Gastroesophageal sphincter (tissue), 4 donors: ENCODE data around the gene BARD1. TPM values are rescaled to one million over a fixed set of nuclear protein-coding genes. Genes with fewer than 3 reads are reported as not detected.
"Not testable (repeated sequence)": the region's sequence is repeated elsewhere in the genome, so short reads cannot be mapped to it uniquely, and the experiment has no call there.

Experiments
- ATAC-seq: fragments of 150-250 bp; one replicate; pipeline ENCODE4 v1.9.1; 2016; ENCODE audit warnings: mild to moderate bottlenecking, moderate library complexity
- H3K27ac ChIP-seq, 4 donors: fragments of 200-600 bp; sonication (generic) in 3 of 4; 1 replicate in 3 of 4; 2 replicates in 1 of 4; pipeline ENCODE4 v1.5.1; 2016 to 2019
- H3K27me3 ChIP-seq: fragments of 200-600 bp; sonication (generic); one replicate; pipeline ENCODE4 v1.5.1; 2019
- H3K36me3 ChIP-seq, 2 donors: fragments of 200-600 bp; sonication (generic); one replicate each; pipeline ENCODE4 v1.5.1; 2019; ENCODE audit warnings: control low read depth in 1 of 2
- H3K4me1 ChIP-seq, 3 donors: fragments of 200-600 bp; sonication (generic); 1 replicate in 2 of 3; 2 replicates in 1 of 3; pipeline ENCODE4 v1.5.1; 2016 to 2019; ENCODE audit warnings: control low read depth in 2 of 3
- H3K4me3 ChIP-seq, 2 donors: fragments of 200-600 bp; sonication (generic); one replicate each; pipeline ENCODE4 v1.5.1; 2019; ENCODE audit warnings: mild to moderate bottlenecking in 1 of 2, moderate library complexity in 1 of 2
- H3K9me3 ChIP-seq, 3 donors: fragments of 200-600 bp; sonication (generic); one replicate each; pipeline ENCODE4 v1.5.1; 2017 to 2019; ENCODE audit warnings: control low read depth in 2 of 3
- CTCF ChIP-seq, 4 experiments: fragments of 200-600 bp in 2 of 4; fragments of 450-650 bp in 2 of 4; sonication (generic) in 1 of 4; IDR thresholded peaks; one replicate each; pipeline ENCODE4 v1.5.1; 2017 to 2019; ENCODE audit warnings: antibody characterized with exemption in 4 of 4, mild to moderate bottlenecking in 2 of 4, moderate library complexity in 2 of 4
- EP300 ChIP-seq: sonication (generic); formaldehyde crosslinking; IDR thresholded peaks from one replicate; pipeline ENCODE4 v1.6.1; 2017; ENCODE audit warnings: antibody characterized with exemption, mild to moderate bottlenecking
- POLR2A ChIP-seq, 2 donors: fragments of 450-650 bp; IDR thresholded peaks; one replicate each; pipeline ENCODE4 v1.6.1; 2017; ENCODE audit warnings: antibody characterized with exemption in 2 of 2, mild to moderate bottlenecking in 2 of 2, moderate library complexity in 1 of 2
- POLR2AphosphoS5 ChIP-seq: sonication (generic); formaldehyde crosslinking; IDR thresholded peaks from one replicate; pipeline ENCODE4 v1.6.1; 2017; ENCODE audit warnings: antibody characterized with exemption
- WGBS, 2 donors: methylation state at CpG; one replicate each; pipeline ENCODE4 v1.1.5; 2018; ENCODE audit warnings: low coverage in 1 of 2; 5-methylcytosine and 5-hydroxymethylcytosine counted together
- small RNA-seq, 4 donors: library from RNA; depleted of rRNA; stranded (forward); fragments of <200 nt; gene quantifications; one replicate each; pipeline ENCODE3, GENCODE V24; 2016
- total RNA-seq, 4 donors: library from RNA; depleted of rRNA; stranded (reverse); fragments of >200 nt; gene quantifications; one replicate each; pipeline ENCODE4 v1.1.0, GENCODE V29; 2016

The BARD1 gene
- total RNA-seq, 4 donors from 2014 or later: 13.9 to 52.9 (median 20.1) TPM

- no peak overlapping the region for H3K27ac ChIP-seq
- no peak for ATAC-seq
- H3K36me3 ChIP-seq: no peaks in the 10 kb centered on the region
- 85% methylated on average over 1 of the region's 1 CpG; no CpG with 5 or more reads in 1 of the 2 donors for WGBS, 2 donors
- H3K4me3 ChIP-seq: no peak overlapping the region
- TF ChIP-seq POLR2A (IDR thresholded peaks at IDR 0.05) (no peak), EP300 (no peak), CTCF (IDR thresholded peaks at IDR 0.05) (no peak), POLR2AphosphoS5 (no peak)
- no peaks in the 10 kb centered on the region for H3K27me3 ChIP-seq
- H3K4me1 ChIP-seq: no peaks in the 10 kb centered on the region
- H3K9me3 ChIP-seq: peaks cover 0 to 5% (median 0%) of the 10 kb centered on the region in 3 donors
These were observed 113.7 kb downstream of the BARD1 start for GRCh38 chr2:214695789-214696188.

GRCh38 chr2:214683557-214683956 lies 125.9 kb downstream of the BARD1 start:
- WGBS, 2 donors: 0 to 21% methylated on average over 1 to 5 of the region's 12 CpGs
- ATAC-seq, H3K9me3 ChIP-seq, H3K4me1 ChIP-seq, H3K36me3 ChIP-seq, H3K27me3 ChIP-seq, H3K27ac ChIP-seq, H3K4me3 ChIP-seq: not testable (repeated sequence)

- no peaks in the 10 kb centered on the region for H3K27me3 ChIP-seq
- no peaks in the 10 kb centered on the region for H3K36me3 ChIP-seq
- no peak overlapping the region for H3K4me3 ChIP-seq
- H3K4me1 ChIP-seq: no peaks in the 10 kb centered on the region
- no peak for TF ChIP-seq CTCF (IDR thresholded peaks at IDR 0.05)
- no peak for TF ChIP-seq POLR2AphosphoS5
- TF ChIP-seq EP300: no peak
- no peak for TF ChIP-seq POLR2A (IDR thresholded peaks at IDR 0.05)
- no peak overlapping the region for H3K27ac ChIP-seq
- no peak for ATAC-seq
- no peaks in the 10 kb centered on the region for H3K9me3 ChIP-seq
- WGBS, 2 donors: 75 to 100% methylated on average over 1 of the region's 1 CpG
These were observed 129.7 kb downstream of the BARD1 start for GRCh38 chr2:214679736-214680135.

GRCh38 chr2:214676421-214677089 lies 132.9 kb downstream of the BARD1 start:
- no peaks in the 10 kb centered on the region for H3K36me3 ChIP-seq
- TF ChIP-seq CTCF (IDR thresholded peaks at IDR 0.05) (no peak), EP300 (no peak), POLR2A (IDR thresholded peaks at IDR 0.05) (no peak), POLR2AphosphoS5 (no peak)

More at GRCh38 chr2:214676421-214677089, 132.9 kb downstream of the BARD1 start:
- no peak for ATAC-seq
- no peak overlapping the region for H3K4me3 ChIP-seq
- no peaks in the 10 kb centered on the region for H3K27me3 ChIP-seq
- no peaks in the 10 kb centered on the region for H3K9me3 ChIP-seq
- H3K27ac ChIP-seq: no peak overlapping the region
- no peaks in the 10 kb centered on the region for H3K4me1 ChIP-seq
- 89 to 95% methylated on average over 5 of the region's 5 CpGs for WGBS, 2 donors

Small RNAs within 50 kb of the gene (small RNA-seq; reads per million reads assigned to genes)
- 0 to 0.86 (median 0) reads per million in 4 donors for gene SNORA70I
